K562 (cell line): ENCODE measurements around the gene CCDC9B. TPM values are rescaled to one million over a fixed set of nuclear protein-coding genes. Genes with fewer than 3 reads are reported as not detected.
A peak's percentile ranks its signal among the peaks of the same experiment; 100 is the strongest.

Experiments
- CBFB ChIP-seq: sonication (generic); formaldehyde crosslinking; IDR thresholded peaks from 2 replicates; pipeline ENCODE4 v1.4.0; 2020; ENCODE audit warnings: mild to moderate bottlenecking, missing genetic modification reagents
- CHD2 ChIP-seq: IDR thresholded peaks from 2 replicates; pipeline ENCODE4 v1.6.1; 2011; ENCODE audit warnings: low read depth, low read length
- CREM ChIP-seq: IDR thresholded peaks from 2 replicates; pipeline ENCODE4 v1.6.1; 2014; ENCODE audit warnings: antibody characterized with exemption, low read depth
- DIDO1 ChIP-seq: fragments of 450-650 bp; IDR thresholded peaks from 2 replicates; pipeline ENCODE4 v1.6.1; 2016; ENCODE audit warnings: low read depth, missing biosample characterization, missing genetic modification characterization
- FOSL1 ChIP-seq: fragments of 200-800 bp; sonication (Bioruptor generic); conservative IDR thresholded peaks from 2 replicates; pipeline ENCODE4 v1.6.1; 2016; ENCODE audit warnings: missing genetic modification characterization, missing compliant biosample characterization
- HNRNPH1 ChIP-seq: fragments of 200-400 bp; formaldehyde crosslinking; optimal IDR thresholded peaks from 2 replicates; pipeline ENCODE3; 2017; ENCODE audit warnings: low read depth, mild to moderate bottlenecking, low read length, moderate library complexity
- HNRNPUL1 ChIP-seq: fragments of 200-400 bp; formaldehyde crosslinking; IDR thresholded peaks from 2 replicates; pipeline ENCODE4 v1.6.1; 2017; ENCODE audit warnings: low read length
- KAT8 ChIP-seq: fragments of 450-650 bp; IDR thresholded peaks from 2 replicates; pipeline ENCODE4 v1.6.1; 2016; ENCODE audit warnings: low read depth, mild to moderate bottlenecking
- MXI1 ChIP-seq: IDR thresholded peaks from 2 replicates; pipeline ENCODE4 v1.6.1; 2011; ENCODE audit warnings: low read depth, mild to moderate bottlenecking, improper control_type of control experiment, low read length
- NCOA1 ChIP-seq: fragments of 450-650 bp; IDR thresholded peaks from 2 replicates; pipeline ENCODE4 v1.6.1; 2016; ENCODE audit warnings: low read depth
- POLR2A ChIP-seq: fragments of 450-650 bp; conservative IDR thresholded peaks from 2 replicates; pipeline ENCODE4 v1.6.1; 2016
- PPARD ChIP-seq: fragments of 250-450 bp; sonication (Bioruptor Pico); IDR thresholded peaks from 2 replicates; pipeline ENCODE4 v1.8.0; 2022; ENCODE audit warnings: inconsistent platforms, mild to moderate bottlenecking, moderate library complexity
- RCOR1 ChIP-seq, 2 experiments: IDR thresholded peaks; 2 replicates each; pipeline ENCODE4 v1.6.1; 2012; ENCODE audit warnings: low read depth in 2 of 2, low read length in 2 of 2, borderline replicate concordance in 1 of 2, improper control_type of control experiment in 1 of 2
- SP1 ChIP-seq: sonication (generic); formaldehyde crosslinking; IDR thresholded peaks from 2 replicates; pipeline ENCODE4 v1.8.1; 2022; ENCODE audit warnings: mild to moderate bottlenecking, missing genetic modification reagents
- ZBTB7A ChIP-seq: IDR thresholded peaks from 2 replicates; pipeline ENCODE4 v1.6.1; 2011; ENCODE audit warnings: low read depth, mild to moderate bottlenecking, low read length, moderate library complexity, borderline replicate concordance; ENCODE audit not compliant: control insufficient read depth
- ZNF232 ChIP-seq: sonication (generic); formaldehyde crosslinking; IDR thresholded peaks from 2 replicates; pipeline ENCODE4 v1.8.0; 2022; ENCODE audit warnings: mild to moderate bottlenecking, missing genetic modification reagents
- ZNF408 ChIP-seq: fragments of 250-450 bp; sonication (Bioruptor Pico); IDR thresholded peaks from 2 replicates; pipeline ENCODE4 v1.4.0; 2020; ENCODE audit warnings: low read depth, mild to moderate bottlenecking, moderate library complexity
- ZNF551 ChIP-seq: fragments of 250-450 bp; sonication (Bioruptor Pico); IDR thresholded peaks from 2 replicates; pipeline ENCODE4 v1.5.0; 2021; ENCODE audit warnings: mild to moderate bottlenecking, moderate library complexity
- ZSCAN32 ChIP-seq: fragments of 450-650 bp; formaldehyde crosslinking; IDR thresholded peaks from 2 replicates; pipeline ENCODE4 v1.4.0; 2020; ENCODE audit warnings: mild to moderate bottlenecking, moderate library complexity
- polyA plus RNA-seq, 8 experiments: library from polyadenylated mRNA; depleted of rRNA in 4 of 8; stranded (reverse) in 5 of 8; unstranded in 3 of 8; fragments of >200 nt; fragmentation: Nextera tagmentation in 2 of 8; fragmentation: Illumina TruSeq in 1 of 8; extraction: Ambion mirVana in 2 of 8; extraction: Trizol in 1 of 8; gene quantifications; 2 replicates each; pipeline versions ENCODE4 v1.2.1 to v1.2.3, GENCODE V29; 2011 to 2014; ENCODE audit warnings: inconsistent platforms in 1 of 8, missing spikeins in 1 of 8
- total RNA-seq, 7 experiments: library from RNA; depleted of rRNA in 6 of 7; stranded (reverse); fragments of >200 nt in 6 of 7; fragmentation: Illumina TruSeq in 2 of 7; extraction: Trizol in 2 of 7; gene quantifications; 2 replicates each; pipeline versions ENCODE4 v1.2.1 to v1.2.3, GENCODE V29; 2011 to 2021; ENCODE audit warnings: low replicate concordance in 1 of 7
- TF ChIP-seq, protein P1 (sequence below): fragments of 250-450 bp; sonication (Bioruptor Pico); IDR thresholded peaks from 2 replicates; pipeline ENCODE4 v1.8.0; 2021; ENCODE audit warnings: moderate library complexity, mild to moderate bottlenecking, inconsistent platforms
- TF ChIP-seq, protein P2 (sequence below): fragments of 150-350 bp; conservative IDR thresholded peaks from 2 replicates; pipeline ENCODE4 v1.6.1; 2014; ENCODE audit warnings: low read length
- TF ChIP-seq, protein P3 (sequence below): fragments of 450-650 bp; formaldehyde crosslinking; IDR thresholded peaks from 2 replicates; pipeline ENCODE4 v1.4.0; 2022; ENCODE audit warnings: mild to moderate bottlenecking, moderate library complexity
- TF ChIP-seq, protein P4 (sequence below): fragments of 250-450 bp; sonication (Bioruptor Pico); IDR thresholded peaks from 2 replicates; pipeline ENCODE4 v1.5.0; 2022; ENCODE audit warnings: mild to moderate bottlenecking

The CCDC9B gene
- total and polyA plus RNA-seq, 9 of the 15 experiments (the other 6 are each of a cell fraction or from before 2014, with no cell fraction given): 0.01 to 0.47 (median 0.15) TPM; not detected in 1

DNA sequence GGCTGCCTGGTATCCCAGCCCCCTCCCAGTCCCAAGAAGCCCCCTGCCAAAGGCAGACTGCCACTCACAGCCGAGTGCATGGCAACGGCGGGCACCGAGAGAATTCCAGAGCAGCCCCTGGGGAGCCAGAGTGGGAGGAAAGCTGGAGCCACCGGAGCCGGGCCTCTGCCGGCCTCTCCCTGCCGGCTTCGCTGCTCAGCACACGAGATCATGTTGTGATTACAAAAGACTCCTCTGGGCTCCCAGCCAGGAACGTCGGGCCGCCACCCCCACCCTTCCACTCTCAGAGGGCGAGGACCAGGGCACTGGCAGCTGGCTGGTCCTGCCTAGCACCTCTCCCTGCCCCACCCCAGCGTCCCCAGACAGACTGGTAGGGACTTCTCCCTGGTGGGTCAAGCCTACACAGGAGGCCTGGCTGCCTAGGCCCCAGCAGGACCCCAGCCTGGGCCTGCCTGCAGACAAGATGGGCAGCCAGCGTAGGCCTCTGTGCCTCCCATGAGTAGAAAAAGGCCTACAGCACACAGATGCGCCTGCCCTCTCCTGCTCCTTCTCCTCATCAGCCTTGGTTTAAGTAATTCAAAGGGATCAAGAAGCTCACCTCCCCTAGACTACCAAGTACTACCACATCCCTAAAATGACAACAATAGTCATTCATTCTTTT lies at the start of gene CCDC9B (continued):
- TF ChIP-seq, protein P1, sequence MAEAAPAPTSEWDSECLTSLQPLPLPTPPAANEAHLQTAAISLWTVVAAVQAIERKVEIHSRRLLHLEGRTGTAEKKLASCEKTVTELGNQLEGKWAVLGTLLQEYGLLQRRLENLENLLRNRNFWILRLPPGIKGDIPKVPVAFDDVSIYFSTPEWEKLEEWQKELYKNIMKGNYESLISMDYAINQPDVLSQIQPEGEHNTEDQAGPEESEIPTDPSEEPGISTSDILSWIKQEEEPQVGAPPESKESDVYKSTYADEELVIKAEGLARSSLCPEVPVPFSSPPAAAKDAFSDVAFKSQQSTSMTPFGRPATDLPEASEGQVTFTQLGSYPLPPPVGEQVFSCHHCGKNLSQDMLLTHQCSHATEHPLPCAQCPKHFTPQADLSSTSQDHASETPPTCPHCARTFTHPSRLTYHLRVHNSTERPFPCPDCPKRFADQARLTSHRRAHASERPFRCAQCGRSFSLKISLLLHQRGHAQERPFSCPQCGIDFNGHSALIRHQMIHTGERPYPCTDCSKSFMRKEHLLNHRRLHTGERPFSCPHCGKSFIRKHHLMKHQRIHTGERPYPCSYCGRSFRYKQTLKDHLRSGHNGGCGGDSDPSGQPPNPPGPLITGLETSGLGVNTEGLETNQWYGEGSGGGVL (CRISPR knock-in tag): no peak
- TF ChIP-seq ZNF551 (CRISPR knock-in tag): no peak
- no peak for TF ChIP-seq SP1 (CRISPR knock-in tag)
- TF ChIP-seq HNRNPH1: no peak
- TF ChIP-seq ZNF408 (CRISPR knock-in tag): no peak
- no peak for TF ChIP-seq MXI1
- no peak for TF ChIP-seq DIDO1 (tag)
- no peak for TF ChIP-seq ZNF232 (CRISPR knock-in tag)
- TF ChIP-seq, protein P2, sequence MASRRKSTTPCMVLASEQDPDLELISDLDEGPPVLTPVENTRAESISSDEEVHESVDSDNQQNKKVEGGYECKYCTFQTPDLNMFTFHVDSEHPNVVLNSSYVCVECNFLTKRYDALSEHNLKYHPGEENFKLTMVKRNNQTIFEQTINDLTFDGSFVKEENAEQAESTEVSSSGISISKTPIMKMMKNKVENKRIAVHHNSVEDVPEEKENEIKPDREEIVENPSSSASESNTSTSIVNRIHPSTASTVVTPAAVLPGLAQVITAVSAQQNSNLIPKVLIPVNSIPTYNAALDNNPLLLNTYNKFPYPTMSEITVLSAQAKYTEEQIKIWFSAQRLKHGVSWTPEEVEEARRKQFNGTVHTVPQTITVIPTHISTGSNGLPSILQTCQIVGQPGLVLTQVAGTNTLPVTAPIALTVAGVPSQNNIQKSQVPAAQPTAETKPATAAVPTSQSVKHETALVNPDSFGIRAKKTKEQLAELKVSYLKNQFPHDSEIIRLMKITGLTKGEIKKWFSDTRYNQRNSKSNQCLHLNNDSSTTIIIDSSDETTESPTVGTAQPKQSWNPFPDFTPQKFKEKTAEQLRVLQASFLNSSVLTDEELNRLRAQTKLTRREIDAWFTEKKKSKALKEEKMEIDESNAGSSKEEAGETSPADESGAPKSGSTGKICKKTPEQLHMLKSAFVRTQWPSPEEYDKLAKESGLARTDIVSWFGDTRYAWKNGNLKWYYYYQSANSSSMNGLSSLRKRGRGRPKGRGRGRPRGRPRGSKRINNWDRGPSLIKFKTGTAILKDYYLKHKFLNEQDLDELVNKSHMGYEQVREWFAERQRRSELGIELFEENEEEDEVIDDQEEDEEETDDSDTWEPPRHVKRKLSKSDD: no peak
- TF ChIP-seq CREM: peak; percentile 17; the same call in 1 of the 2 replicates
- TF ChIP-seq, protein P3, sequence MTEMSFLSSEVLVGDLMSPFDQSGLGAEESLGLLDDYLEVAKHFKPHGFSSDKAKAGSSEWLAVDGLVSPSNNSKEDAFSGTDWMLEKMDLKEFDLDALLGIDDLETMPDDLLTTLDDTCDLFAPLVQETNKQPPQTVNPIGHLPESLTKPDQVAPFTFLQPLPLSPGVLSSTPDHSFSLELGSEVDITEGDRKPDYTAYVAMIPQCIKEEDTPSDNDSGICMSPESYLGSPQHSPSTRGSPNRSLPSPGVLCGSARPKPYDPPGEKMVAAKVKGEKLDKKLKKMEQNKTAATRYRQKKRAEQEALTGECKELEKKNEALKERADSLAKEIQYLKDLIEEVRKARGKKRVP: no peak
- TF ChIP-seq HNRNPUL1: no peak
- no peak for TF ChIP-seq POLR2A
- TF ChIP-seq RCOR1 (IDR thresholded peaks at IDR 0.05; ENCODE audit: borderline replicate concordance in 1 of 2, low read depth in 2 of 2, low read length in 2 of 2): no peak
- no peak for TF ChIP-seq ZBTB7A
- TF ChIP-seq, protein P4, sequence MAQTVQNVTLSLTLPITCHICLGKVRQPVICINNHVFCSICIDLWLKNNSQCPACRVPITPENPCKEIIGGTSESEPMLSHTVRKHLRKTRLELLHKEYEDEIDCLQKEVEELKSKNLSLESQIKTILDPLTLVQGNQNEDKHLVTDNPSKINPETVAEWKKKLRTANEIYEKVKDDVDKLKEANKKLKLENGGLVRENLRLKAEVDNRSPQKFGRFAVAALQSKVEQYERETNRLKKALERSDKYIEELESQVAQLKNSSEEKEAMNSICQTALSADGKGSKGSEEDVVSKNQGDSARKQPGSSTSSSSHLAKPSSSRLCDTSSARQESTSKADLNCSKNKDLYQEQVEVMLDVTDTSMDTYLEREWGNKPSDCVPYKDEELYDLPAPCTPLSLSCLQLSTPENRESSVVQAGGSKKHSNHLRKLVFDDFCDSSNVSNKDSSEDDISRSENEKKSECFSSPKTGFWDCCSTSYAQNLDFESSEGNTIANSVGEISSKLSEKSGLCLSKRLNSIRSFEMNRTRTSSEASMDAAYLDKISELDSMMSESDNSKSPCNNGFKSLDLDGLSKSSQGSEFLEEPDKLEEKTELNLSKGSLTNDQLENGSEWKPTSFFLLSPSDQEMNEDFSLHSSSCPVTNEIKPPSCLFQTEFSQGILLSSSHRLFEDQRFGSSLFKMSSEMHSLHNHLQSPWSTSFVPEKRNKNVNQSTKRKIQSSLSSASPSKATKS (CRISPR knock-in tag): no peak
- TF ChIP-seq PPARD: no peak
- TF ChIP-seq FOSL1 (tag): no peak
- TF ChIP-seq KAT8: no peak
- no peak for TF ChIP-seq CHD2
- no peak for TF ChIP-seq CBFB (CRISPR knock-in tag)
- no peak for TF ChIP-seq ZSCAN32
- TF ChIP-seq NCOA1: no peak
